NCI-H1105 treated with DMSO at 0.1 percent for 48 hours (cell line): ENCODE results near the gene GCSAM.

Experiments used
- DNase-seq: peaks from one replicate; lab custom pipeline; 2025; lab: John Stamatoyannopoulos, UW

GCSAM gene

DNA sequence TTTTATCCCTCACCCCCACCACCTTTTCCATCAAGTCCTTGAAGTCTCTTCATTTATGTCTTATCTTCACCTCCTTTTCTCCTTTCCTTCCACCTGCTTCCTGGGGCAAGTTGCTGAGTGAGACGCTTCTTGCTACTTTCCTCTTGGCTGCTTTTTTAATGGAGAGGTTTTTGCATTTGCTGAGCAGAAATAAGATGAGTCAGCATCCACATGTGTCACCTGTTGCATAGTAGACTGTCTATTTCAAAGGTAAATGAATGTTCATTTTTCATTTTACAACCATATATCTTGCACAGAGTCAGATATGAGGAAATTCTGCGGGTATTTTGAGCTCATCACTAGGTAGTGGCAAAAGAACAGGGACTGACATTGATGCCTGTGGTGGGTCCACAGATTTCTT lies 28.3 kb downstream of the GCSAM start:
- no peak for DNase-seq

DNA sequence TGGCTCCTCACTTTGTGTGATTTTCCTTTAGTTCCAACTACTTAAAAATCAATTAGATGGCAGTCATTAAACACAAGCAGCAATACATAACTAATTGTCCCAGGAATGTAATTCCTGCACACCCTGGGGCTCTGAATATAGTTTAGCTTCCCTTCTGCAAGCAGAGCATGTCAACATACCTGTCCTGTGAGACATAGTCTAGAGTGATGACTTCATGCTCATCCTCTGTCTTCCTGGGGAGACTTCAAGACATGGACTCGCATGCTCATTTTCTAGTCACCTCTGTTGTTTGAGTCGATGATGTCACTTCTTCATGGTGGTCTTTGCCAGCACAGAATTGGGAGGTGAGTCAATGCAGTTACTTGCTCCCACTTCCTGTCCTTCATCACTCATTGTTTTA lies 31.1 kb downstream of the GCSAM start:
- DNase-seq: no peak

DNA sequence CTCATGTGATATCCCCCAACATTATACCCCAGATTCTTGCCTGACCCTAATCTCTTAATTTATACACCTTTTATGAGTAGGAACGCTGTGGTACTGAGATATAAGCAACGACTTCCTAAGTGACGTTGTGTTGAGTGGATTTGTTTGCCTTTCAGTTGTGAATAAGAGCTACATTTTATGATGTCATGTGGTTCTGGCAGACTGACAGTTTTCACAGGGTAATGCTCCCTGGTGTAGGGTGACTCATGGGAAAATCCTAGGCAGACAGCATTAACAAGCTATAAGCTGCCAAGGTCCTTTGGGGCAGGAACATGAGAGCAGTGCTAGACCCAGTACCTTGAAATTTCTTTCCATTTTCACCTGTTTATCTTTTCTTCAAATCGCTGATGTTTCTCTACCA lies 35.7 kb downstream of the GCSAM start:
- DNase-seq: peak; percentile 64

- DNase-seq: no peak
Measured at GRCh38 chr3:112096176-112096575, 36.9 kb downstream of the GCSAM start.

GRCh38 chr3:112095731-112096130 lies 37.3 kb downstream of the GCSAM start:
- no peak for DNase-seq

DNA sequence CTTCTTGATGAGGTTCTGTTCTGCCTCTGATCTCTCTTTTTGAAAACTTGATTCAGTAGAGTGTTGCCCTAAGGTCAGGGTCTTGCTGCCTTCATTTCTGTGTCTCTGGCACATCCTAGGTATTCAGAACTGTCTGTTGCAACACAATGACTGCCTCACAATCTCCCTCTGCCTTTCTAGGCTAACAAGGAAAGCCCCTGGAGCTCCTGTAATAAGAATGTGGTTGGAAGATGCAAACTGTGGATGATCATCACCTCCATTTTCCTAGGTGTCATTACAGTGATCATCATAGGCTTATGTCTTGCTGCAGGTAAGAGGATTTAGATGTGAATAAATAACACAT lies 39.9 kb downstream of the GCSAM start:
- no peak for DNase-seq

DNA sequence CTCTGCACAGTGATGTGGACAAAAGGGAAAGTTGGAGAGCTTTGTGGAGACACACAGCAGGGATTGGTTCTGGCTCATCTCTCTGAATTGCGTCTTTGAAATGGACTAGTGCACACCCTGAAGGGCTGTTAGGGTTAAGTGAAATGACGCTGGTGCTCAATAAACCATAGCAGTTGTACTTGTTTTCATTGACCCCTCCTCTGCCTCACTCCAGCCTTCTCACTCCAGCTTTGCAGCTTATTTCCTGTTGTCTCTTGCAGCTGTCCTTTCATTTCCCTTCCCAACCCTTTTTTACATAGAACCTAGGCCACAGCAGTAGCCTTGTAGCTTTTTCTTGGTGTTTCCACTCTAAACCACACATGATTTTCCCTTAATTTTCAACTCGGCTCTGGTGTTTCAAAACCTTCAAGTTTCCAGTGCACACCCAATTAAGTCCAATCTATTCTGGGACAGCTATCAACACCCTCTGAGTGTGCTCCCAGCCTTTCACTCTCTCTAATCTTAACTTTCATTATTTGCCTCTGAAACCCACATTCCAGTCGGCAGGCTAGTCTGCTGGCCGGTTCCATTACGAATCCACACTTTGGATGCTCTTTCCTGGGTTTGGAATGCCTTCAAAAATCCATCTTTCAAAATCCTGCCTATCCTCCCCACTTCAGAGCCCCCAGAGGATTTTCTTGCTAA lies 40.4 kb downstream of the GCSAM start:
- DNase-seq: no peak

GRCh38 chr3:112090887-112091586 lies 42.0 kb downstream of the GCSAM start:
- DNase-seq: no peak

GRCh38 chr3:112089956-112090886 lies 42.8 kb downstream of the GCSAM start:
- no peak for DNase-seq

DNA sequence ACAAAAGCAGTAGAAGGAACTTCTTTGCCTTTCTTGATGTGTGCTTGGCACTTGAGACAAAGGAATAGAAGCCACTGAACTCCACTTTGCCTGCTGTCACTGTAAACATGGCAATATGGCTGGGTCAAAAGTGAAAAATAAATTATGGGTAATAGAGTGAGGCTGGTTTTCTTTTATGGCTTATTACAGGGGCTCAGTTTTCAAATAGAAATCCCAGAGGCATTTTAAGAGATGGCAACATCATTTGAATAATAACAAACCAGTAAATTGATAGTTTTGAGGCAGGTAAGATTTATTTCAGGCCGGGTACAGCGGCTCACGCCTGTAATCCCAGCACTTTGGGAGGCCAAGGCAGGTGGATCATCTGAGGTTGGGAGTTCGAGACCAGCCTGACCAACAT lies 44.1 kb downstream of the GCSAM start:
- DNase-seq: no peak

DNA sequence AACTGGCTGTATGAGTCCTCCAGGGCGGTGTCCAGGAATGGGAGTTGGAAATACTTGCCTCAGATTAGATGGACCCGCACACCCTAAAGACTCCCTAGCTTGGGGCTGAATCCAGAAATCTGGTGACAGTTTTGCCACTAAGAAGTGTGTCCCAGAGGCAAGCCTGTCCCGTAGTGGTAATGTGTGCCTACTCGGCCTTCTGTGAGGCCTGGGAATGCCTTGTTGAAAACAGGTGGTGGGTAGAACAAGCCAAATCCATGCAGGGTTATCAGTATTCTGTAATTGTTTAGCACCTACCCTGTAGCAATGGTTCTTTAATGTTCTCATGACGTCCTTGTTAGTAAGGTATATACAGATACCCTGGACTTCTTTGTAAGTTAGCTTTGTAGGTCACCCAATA lies 45.3 kb downstream of the GCSAM start:
- no peak for DNase-seq

- no peak for DNase-seq
Measured at GRCh38 chr3:112086875-112087524, 46.0 kb downstream of the GCSAM start.

DNA sequence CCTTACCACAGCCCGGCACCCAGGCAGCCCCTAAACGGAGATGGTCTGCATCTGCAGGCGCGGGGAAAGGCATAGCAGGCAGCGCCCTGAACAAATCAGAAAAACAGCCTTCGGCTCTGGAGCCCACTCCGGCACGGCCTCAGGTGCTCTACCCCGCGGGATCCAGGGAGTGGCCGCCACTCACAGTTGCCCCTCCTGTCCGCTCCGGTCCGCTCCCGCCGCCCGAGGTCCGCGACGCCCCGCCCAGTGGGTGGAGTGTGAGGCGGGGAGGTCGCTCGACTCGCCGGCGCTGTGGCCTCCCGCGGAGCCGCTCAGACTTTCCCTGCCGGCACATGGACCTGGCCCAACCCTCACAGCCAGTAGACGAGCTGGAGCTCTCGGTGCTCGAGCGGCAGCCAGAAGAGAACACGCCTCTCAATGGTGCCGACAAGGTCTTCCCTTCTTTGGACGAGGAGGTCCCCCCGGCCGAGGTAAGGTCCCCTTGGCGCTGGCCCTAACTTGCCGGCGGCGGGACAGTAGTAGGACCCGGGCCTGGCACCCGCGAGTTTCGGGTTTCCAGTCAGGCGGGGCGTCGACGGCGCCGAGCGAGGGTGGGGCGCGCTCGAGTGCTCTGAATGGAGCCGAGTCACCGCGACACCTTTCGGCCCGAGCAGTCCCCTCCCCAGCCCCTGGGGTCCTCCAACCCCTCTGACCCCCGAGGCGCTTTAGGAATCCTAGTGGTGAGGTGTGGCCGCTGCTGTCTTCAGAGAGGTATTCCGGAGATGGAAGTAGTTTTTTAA lies 46.8 kb downstream of the GCSAM start, which contains the start of gene C3orf52:
TSS of gene C3orf52 (plus strand) at position 314 of the 779 bp plus-strand sequence. CDS start at position 333, 19 bp downstream.
- DNase-seq: peak; percentile 77

GRCh38 chr3:112085735-112086075 lies 47.3 kb downstream of the GCSAM start:
- no peak for DNase-seq

DNA sequence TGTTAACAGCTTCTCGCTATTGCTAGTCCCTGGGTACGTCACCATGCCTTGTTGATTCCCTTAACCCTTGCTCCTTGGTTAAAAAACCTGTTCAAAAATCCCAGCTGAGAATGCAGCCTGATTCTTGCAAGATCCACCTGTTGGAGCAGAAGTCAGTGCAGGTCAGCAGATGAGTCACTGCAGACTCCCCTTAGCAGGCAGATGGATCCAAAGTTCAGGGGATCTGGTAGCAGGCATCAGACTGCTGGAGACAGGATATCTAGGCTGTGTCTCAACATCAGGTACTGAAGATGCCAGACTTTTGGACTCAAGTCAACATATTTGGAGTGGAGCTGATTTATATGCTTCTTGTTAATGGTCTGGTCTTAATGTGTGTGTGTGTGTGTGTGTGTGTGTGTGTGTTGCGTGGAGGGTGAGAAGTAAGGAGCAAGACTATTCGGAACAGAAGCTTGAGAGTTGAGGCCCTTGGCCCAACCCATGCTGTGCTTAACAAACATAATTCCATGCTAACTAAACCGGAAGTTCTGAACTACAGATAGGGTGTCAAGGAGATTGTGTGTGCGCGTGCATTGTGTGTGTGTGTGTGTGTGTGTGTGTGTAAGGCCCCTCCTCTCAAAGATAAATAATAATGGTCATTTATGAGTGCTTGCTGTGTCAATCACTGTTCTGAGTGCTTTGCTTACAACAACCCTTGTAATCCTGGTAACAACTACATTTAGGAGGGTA lies 47.9 kb downstream of the GCSAM start:
- DNase-seq: no peak

- DNase-seq: no peak
Measured at GRCh38 chr3:112083239-112083638, 49.8 kb downstream of the GCSAM start.

- DNase-seq: no peak
Measured at GRCh38 chr3:112078125-112079083, 54.6 kb downstream of the GCSAM start.

DNA sequence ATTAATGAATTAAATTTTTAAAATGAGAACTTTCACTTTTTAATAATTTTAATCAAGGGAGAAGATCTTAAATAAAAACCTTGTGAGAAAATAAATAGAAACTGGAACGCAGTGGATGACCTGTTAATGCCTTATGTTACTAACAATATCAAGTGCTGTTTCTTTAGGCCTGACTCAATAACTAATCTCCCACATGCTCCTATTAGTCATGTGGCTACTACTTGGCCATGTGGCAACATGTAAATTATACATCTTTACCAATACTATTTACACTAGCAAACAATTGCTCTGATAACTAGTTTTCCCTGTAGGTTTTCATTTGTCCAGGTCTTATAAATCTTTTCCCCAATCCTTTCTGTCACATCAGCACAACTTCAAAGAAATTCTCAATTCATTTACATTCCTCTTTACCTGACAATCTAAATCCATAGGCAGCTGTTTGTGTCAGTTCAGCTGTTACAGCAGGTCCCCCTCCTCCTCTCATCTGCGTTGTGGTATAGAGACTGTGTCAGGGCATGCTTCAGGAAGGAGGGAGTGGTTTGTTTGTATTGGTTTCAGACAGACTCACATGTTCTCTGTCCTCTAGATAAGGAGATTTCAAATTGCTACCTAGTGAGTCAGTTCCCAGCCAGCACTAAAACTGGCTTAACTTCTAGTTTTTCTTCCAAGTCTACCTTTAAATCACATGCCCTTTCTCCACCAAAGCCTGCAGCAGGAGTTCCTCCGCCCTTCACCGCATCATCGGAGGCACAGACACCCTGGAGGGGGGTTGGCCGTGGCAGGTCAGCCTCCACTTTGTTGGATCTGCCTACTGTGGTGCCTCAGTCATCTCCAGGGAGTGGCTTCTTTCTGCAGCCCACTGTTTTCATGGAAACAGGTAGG lies 58.2 kb downstream of the GCSAM start:
- DNase-seq: peak; percentile 60

GRCh38 chr3:112074006-112074405 lies 59.0 kb downstream of the GCSAM start:
- no peak for DNase-seq
